ENCODE results near the gene CCDC183.
"Not testable (repeated sequence)": the region's sequence is repeated elsewhere in the genome, so short reads cannot be mapped to it uniquely, and the experiment has no call there.

The CCDC183 gene

DNA sequence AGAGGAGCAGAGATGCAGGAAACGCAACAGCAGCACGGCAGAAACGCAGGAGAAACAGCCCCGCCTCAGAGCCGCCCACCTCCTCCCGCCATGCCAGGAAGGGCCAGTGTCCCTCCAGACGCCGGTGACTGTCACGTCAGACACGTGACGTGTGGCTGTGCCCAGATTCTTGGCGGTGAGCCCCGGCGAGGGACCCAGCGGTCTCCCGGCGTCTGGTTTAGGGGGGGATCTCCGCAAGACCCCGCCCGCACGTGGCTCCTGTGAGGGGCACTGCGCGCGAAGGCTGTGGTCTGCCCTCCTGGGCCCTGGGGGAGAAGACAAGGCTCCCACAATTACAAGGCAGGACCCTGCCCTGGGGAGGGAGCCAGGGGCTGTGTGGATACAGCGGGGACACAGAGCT is 35.7 kb upstream of the CCDC183 start:
- Histone ChIP-seq H3K27ac (ENCODE audit: insufficient read depth, low read length, poor library complexity, severe bottlenecking) (no peak overlapping the region), H3K9me3 (ENCODE audit: control insufficient read depth, low read length) (no peaks in the 10 kb centered on the region), H3K27me3 (replicated peaks; ENCODE audit: control insufficient read depth, insufficient read depth, low read length, poor library complexity, severe bottlenecking) (no peaks in the 10 kb centered on the region), H3K36me3 (ENCODE audit: control insufficient read depth, insufficient read depth, low read length) (no peaks in the 10 kb centered on the region), H3K4me1 (ENCODE audit: control insufficient read depth, insufficient read depth, low read length, poor library complexity, severe bottlenecking) (no peaks in the 10 kb centered on the region), H3K4me3 (ENCODE audit: insufficient read depth, low read depth, low read length, poor library complexity, severe bottlenecking) (no peak overlapping the region)
- no peak for DNase-seq

DNA sequence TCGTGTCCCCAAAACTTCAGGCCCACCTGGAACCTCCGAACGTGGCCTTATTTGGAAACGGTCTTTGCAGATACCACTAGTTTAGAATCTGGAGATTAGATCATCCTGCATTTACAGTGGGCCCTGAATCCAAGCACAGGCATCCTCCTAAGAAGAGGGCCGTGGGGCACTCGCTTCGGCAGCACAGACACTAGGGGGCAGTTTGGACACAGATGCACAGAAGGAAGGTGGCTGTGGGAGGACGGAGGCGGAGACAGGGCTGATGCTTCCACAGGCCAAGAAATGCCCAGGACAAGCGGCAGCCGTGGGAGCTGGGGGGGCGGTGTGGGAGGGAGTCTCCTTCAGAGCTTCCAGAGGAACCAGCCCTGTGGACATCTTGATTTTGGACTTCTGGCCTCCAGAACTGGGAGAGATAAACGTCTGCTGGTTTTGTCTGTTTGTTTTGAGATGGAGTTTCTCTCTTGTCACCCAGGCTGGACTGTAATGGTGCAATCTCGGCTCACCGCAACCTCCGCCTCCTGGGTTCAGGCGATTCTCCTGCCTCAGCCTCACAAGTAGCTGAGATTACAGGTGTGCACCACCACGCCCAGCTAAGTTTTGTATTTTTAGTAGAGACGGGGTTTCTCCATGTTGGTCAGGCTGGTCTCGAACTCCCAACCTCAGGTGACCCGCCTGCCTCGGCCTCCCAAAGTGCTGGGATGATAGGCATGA is 35.1 kb upstream of the CCDC183 start:
- H3K27ac ChIP-seq (ENCODE audit: insufficient read depth, low read length, poor library complexity, severe bottlenecking); H3K4me1 ChIP-seq (ENCODE audit: control insufficient read depth, insufficient read depth, low read length, poor library complexity, severe bottlenecking); H3K36me3 ChIP-seq (ENCODE audit: control insufficient read depth, insufficient read depth, low read length); H3K9me3 ChIP-seq (ENCODE audit: control insufficient read depth, low read length); DNase-seq; H3K27me3 ChIP-seq (replicated peaks; ENCODE audit: control insufficient read depth, insufficient read depth, low read length, poor library complexity, severe bottlenecking); H3K4me3 ChIP-seq (ENCODE audit: insufficient read depth, low read depth, low read length, poor library complexity, severe bottlenecking): not testable (repeated sequence)

DNA sequence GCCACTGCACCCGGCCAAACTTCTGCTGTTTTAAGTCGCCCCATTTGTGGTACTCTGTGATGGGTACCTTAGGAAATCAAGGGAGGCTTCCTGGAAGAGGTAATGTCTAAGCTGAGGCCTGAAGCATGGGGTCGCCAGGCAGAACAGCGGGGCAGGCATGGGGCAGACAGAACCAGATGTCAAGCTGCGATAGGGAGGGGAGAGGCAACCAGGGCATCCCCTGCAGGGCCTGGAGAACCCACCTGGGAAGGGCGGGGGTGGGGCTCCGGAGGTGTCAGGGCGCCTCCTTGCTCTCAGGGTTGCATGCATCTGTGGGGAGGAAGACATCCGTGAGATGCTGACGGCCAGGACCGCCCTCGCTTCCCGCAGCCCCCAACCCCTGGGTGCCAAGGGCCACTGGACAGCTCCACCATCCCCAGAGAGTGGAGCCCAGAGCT is 34.6 kb upstream of the CCDC183 start:
- DNase-seq, result no peak
- Histone ChIP-seq H3K4me3 (ENCODE audit: insufficient read depth, low read depth, low read length, poor library complexity, severe bottlenecking) (no peak overlapping the region), H3K36me3 (ENCODE audit: control insufficient read depth, insufficient read depth, low read length) (no peaks in the 10 kb centered on the region), H3K27me3 (replicated peaks; ENCODE audit: control insufficient read depth, insufficient read depth, low read length, poor library complexity, severe bottlenecking) (no peaks in the 10 kb centered on the region), H3K9me3 (ENCODE audit: control insufficient read depth, low read length) (no peaks in the 10 kb centered on the region), H3K27ac (ENCODE audit: insufficient read depth, low read length, poor library complexity, severe bottlenecking) (no peak overlapping the region), H3K4me1 (ENCODE audit: control insufficient read depth, insufficient read depth, low read length, poor library complexity, severe bottlenecking) (no peaks in the 10 kb centered on the region)

DNA sequence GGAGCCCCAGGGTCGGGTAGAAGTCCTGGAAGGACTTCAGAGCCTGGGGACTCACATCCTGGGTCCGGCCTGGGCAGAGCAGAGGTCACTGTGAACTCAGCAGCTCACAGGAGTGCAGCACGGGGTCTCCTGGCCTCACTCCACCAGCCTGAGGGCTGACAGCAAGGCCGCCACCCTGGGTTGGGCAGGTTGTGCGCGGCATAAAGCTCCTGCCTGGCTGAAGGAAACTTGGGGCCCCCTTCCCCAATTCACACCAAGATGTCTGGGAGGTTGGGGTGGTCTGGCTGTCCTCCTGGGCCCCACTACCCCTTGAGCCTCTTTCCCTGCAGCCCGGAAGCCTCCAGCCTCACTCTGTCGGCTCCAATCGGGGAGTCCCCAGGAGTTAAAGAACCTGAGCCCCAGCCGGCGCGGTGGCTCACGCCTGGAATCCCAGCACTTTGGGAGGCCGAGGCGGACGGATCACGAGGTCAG is 33.9 kb upstream of the CCDC183 start:
- no peaks in the 10 kb centered on the region for H3K9me3 ChIP-seq (ENCODE audit: control insufficient read depth, low read length)
- no peak for DNase-seq
- no peak overlapping the region for H3K27ac ChIP-seq (ENCODE audit: insufficient read depth, low read length, poor library complexity, severe bottlenecking)
- H3K4me1 ChIP-seq (ENCODE audit: control insufficient read depth, insufficient read depth, low read length, poor library complexity, severe bottlenecking), result peaks cover 4% of the 10 kb centered on the region
- H3K27me3 ChIP-seq (replicated peaks; ENCODE audit: control insufficient read depth, insufficient read depth, low read length, poor library complexity, severe bottlenecking), result no peaks in the 10 kb centered on the region
- H3K4me3 ChIP-seq (ENCODE audit: insufficient read depth, low read depth, low read length, poor library complexity, severe bottlenecking), result no peak overlapping the region
- no peaks in the 10 kb centered on the region for H3K36me3 ChIP-seq (ENCODE audit: control insufficient read depth, insufficient read depth, low read length)

DNA sequence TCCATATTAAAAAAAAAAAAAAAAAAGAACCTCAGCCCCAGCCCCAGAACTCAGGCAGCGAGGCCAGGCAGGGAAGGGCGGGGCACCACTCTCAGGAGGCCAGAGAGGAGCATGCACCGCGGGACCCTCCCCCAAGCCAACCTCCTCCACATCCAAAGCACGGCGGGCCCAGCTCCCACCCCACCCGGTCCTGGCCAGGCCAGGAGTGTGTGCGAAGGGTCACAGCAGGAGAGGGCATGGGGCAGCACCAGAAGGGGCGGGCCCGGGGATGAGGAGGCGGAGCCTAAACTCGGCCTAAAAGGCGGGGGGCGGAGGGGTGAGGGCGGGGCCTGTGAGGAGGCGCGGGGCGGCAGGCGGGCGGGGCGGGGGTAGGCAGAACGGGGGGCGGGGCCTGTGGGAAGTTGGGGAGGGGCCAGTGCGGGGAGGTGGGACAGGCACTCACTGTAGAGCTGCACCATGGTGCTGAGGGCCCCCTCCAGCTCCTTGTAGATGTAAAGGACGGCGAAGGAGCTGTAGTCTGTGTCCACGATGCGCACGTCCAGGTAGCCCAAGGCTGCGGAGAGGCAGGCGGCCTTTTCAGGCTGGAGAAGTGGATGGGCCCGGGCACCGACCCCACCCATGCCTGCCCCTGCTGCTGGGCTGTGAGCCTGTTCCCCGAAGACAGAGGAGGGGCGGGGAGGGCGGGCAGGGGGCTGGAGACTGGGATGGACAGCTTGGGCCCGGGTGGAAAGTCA is 33.1 kb upstream of the CCDC183 start:
- peaks cover 4% of the 10 kb centered on the region for H3K4me1 ChIP-seq (ENCODE audit: control insufficient read depth, insufficient read depth, low read length, poor library complexity, severe bottlenecking)
- H3K9me3 ChIP-seq (ENCODE audit: control insufficient read depth, low read length), result no peaks in the 10 kb centered on the region
- no peak overlapping the region for H3K4me3 ChIP-seq (ENCODE audit: insufficient read depth, low read depth, low read length, poor library complexity, severe bottlenecking)
- no peaks in the 10 kb centered on the region for H3K27me3 ChIP-seq (replicated peaks; ENCODE audit: control insufficient read depth, insufficient read depth, low read length, poor library complexity, severe bottlenecking)
- peak; percentile 9 to 33 (median 19) for DNase-seq
- H3K36me3 ChIP-seq (ENCODE audit: control insufficient read depth, insufficient read depth, low read length), result no peaks in the 10 kb centered on the region
- H3K27ac ChIP-seq (ENCODE audit: insufficient read depth, low read length, poor library complexity, severe bottlenecking), result no peak overlapping the region

DNA sequence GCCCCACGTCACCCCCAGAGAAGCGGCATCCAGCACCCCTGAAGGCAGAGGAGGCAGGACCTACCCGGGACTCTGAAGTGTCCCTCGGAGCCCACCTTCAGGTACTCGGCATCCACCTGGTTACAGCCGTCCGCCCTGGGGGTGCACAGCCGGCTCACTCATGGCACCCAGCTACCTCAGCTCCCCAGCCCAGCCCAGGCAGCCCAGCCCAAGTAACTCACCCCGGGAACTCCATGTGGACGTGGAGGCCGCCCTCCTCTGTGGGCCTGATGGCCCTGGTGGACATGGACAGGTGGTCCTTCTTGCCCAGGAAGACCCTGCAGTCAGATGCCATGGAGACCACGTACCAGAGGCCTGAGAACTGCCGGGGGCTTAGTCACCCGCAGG is 32.5 kb upstream of the CCDC183 start:
- Histone ChIP-seq H3K4me1 (ENCODE audit: control insufficient read depth, insufficient read depth, low read length, poor library complexity, severe bottlenecking) (peaks cover 4% of the 10 kb centered on the region), H3K36me3 (ENCODE audit: control insufficient read depth, insufficient read depth, low read length) (no peaks in the 10 kb centered on the region), H3K9me3 (ENCODE audit: control insufficient read depth, low read length) (no peaks in the 10 kb centered on the region), H3K4me3 (ENCODE audit: insufficient read depth, low read depth, low read length, poor library complexity, severe bottlenecking) (no peak overlapping the region), H3K27ac (ENCODE audit: insufficient read depth, low read length, poor library complexity, severe bottlenecking) (no peak overlapping the region), H3K27me3 (replicated peaks; ENCODE audit: control insufficient read depth, insufficient read depth, low read length, poor library complexity, severe bottlenecking) (no peaks in the 10 kb centered on the region)
- no peak for DNase-seq

DNA sequence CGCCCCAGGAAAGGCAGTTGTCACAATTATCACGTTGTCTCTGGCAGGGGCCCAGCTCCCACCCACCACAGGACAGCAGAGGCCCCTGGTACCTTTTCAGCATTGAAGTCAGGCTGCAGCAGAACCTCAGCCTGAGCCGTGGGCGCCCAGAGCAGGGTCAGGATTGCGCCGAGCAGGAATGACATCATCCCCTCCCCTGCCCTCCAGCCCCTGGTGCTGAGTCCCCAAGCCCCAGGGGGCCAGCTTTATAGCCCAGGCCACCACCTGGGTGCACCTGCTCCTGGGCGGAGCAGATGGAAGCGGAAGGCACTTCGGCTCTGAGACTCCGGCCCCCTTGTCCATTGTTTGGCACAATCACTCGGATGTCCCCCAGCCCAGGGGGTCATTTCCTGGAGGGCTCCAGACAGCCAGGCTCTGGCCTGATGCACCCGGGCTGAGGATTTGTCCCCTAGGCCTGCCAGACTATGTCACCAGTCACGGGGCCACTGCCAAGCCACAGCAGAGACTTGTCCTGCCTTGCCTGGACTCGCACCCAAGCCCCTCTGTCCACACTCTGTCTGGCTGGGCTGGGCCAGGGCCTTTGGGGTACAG is 31.7 kb upstream of the CCDC183 start, which contains the start of gene LCN15:
Gene LCN15 (minus strand): TSS at position 218 of the 591 bp plus-strand sequence. CDS start 30 bp downstream, at position 188.
- Histone ChIP-seq H3K4me3 (ENCODE audit: insufficient read depth, low read depth, low read length, poor library complexity, severe bottlenecking) (no peak within 1 kb of the TSS), H3K27me3 (replicated peaks; ENCODE audit: control insufficient read depth, insufficient read depth, low read length, poor library complexity, severe bottlenecking) (no peaks in the 10 kb centered on the region), H3K9me3 (ENCODE audit: control insufficient read depth, low read length) (no peaks in the 10 kb centered on the region), H3K27ac (ENCODE audit: insufficient read depth, low read length, poor library complexity, severe bottlenecking) (no peak within 1 kb of the TSS), H3K36me3 (ENCODE audit: control insufficient read depth, insufficient read depth, low read length) (no peaks in the 10 kb centered on the region), H3K4me1 (ENCODE audit: control insufficient read depth, insufficient read depth, low read length, poor library complexity, severe bottlenecking) (peaks cover 4% of the 10 kb centered on the region)
- no peak for DNase-seq

DNA sequence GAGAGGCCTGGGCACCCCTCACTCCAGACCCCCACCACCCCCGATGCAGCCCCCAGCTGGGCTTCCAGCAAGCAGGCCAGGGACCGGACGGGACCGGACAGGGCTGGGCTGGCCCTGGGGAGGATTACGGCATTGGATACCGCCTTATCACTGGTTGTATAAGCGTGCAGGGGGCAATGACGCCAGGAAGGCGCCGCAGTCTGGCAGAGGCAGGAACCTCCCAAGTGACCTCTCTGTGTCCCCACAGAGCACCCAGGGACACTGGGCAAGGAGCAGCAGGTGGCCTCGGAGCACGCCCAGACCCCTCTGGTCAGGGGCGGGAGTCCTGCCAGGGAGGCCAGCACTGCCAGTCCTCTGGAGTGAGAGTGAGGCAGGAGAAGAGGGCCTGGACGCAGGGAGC is 31.1 kb upstream of the CCDC183 start:
- Histone ChIP-seq H3K4me3 (ENCODE audit: insufficient read depth, low read depth, low read length, poor library complexity, severe bottlenecking) (no peak overlapping the region), H3K27me3 (replicated peaks; ENCODE audit: control insufficient read depth, insufficient read depth, low read length, poor library complexity, severe bottlenecking) (no peaks in the 10 kb centered on the region), H3K4me1 (ENCODE audit: control insufficient read depth, insufficient read depth, low read length, poor library complexity, severe bottlenecking) (peaks cover 4% of the 10 kb centered on the region), H3K9me3 (ENCODE audit: control insufficient read depth, low read length) (no peaks in the 10 kb centered on the region), H3K36me3 (ENCODE audit: control insufficient read depth, insufficient read depth, low read length) (no peaks in the 10 kb centered on the region), H3K27ac (ENCODE audit: insufficient read depth, low read length, poor library complexity, severe bottlenecking) (no peak overlapping the region)
- DNase-seq, result no peak

DNA sequence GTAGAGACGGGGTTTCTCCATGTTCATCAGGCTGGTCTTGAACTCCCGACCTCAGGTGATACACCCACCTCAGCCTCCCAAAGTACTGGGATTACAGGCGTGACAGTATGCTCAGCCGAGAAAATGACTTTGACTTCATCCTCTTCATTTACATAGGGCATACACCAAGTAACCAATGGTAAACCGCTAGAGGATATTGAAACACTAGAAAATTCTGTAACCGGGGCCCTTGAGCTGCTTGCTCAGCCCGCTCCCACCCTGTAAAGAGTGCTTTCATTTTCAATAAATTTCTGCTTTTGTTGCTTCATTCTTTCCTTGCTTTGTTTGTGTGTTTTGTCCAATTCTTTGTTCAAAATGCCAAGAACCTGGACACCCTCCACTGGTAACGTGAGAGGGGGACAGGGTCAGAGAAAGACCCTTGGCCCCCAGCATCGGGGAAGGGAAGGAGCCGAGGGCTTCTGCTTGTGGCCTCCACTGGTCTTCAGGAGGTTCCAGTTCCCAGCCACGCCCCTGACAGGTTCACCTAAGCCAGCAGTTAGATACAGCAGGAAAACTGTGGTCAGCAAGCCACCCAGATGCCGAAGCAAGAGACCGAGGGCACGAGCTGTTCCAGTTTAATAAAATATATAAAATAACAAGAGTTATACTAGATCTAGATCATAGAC is 30.3 kb upstream of the CCDC183 start:
- H3K9me3 ChIP-seq (ENCODE audit: control insufficient read depth, low read length); DNase-seq; H3K27ac ChIP-seq (ENCODE audit: insufficient read depth, low read length, poor library complexity, severe bottlenecking); H3K4me3 ChIP-seq (ENCODE audit: insufficient read depth, low read depth, low read length, poor library complexity, severe bottlenecking); H3K4me1 ChIP-seq (ENCODE audit: control insufficient read depth, insufficient read depth, low read length, poor library complexity, severe bottlenecking); H3K36me3 ChIP-seq (ENCODE audit: control insufficient read depth, insufficient read depth, low read length); H3K27me3 ChIP-seq (replicated peaks; ENCODE audit: control insufficient read depth, insufficient read depth, low read length, poor library complexity, severe bottlenecking): not testable (repeated sequence)
